Measurements from ENCODE around the gene IGFBP2.

DNA sequence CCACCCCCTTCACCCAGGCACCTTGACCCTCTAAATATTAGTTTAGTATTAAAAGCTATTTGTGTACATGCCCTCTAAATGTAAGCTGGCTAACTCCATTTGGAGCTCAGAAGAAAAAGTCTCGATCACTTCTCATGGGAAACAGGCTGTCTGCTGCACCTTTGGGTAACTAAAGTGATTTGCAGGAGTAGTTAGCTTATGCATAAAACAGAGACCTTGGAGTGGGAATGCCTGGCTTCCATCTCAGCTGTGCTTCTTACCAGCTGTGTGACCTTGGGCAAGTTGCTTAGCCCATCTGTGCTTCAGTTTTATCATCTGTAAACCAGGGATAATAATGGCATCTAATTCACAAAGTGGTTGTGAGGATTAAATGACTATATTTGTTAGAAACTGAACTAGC, 29.9 kb downstream of the IGFBP2 start:
- TF ChIP-seq, protein P1, sequence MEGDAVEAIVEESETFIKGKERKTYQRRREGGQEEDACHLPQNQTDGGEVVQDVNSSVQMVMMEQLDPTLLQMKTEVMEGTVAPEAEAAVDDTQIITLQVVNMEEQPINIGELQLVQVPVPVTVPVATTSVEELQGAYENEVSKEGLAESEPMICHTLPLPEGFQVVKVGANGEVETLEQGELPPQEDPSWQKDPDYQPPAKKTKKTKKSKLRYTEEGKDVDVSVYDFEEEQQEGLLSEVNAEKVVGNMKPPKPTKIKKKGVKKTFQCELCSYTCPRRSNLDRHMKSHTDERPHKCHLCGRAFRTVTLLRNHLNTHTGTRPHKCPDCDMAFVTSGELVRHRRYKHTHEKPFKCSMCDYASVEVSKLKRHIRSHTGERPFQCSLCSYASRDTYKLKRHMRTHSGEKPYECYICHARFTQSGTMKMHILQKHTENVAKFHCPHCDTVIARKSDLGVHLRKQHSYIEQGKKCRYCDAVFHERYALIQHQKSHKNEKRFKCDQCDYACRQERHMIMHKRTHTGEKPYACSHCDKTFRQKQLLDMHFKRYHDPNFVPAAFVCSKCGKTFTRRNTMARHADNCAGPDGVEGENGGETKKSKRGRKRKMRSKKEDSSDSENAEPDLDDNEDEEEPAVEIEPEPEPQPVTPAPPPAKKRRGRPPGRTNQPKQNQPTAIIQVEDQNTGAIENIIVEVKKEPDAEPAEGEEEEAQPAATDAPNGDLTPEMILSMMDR (IDR thresholded peaks at IDR 0.05): no peak
- no peak for TF ChIP-seq EZH2 (IDR thresholded peaks at IDR 0.05; ENCODE audit: borderline replicate concordance, insufficient read depth, low read depth, low read length, poor library complexity, severe bottlenecking)
